Ishikawa (cell line): ENCODE data around the gene C5.

Source experiments
- CEBPB ChIP-seq: IDR thresholded peaks from 2 replicates; pipeline ENCODE4 v1.6.1; 2012
- CREB1 ChIP-seq: IDR thresholded peaks from 2 replicates; pipeline ENCODE4 v1.6.1; 2012; ENCODE audit warnings: low read depth
- EGR1 ChIP-seq: IDR thresholded peaks from 2 replicates; pipeline ENCODE4 v1.6.1; 2012
- EP300 ChIP-seq: IDR thresholded peaks from 2 replicates; pipeline ENCODE4 v1.6.1; 2012; ENCODE audit warnings: borderline replicate concordance
- FOXM1 ChIP-seq: IDR thresholded peaks from 2 replicates; pipeline ENCODE4 v1.6.1; 2012; ENCODE audit warnings: low read depth, borderline replicate concordance
- MAX ChIP-seq: IDR thresholded peaks from 2 replicates; pipeline ENCODE4 v1.6.1; 2012
- RAD21 ChIP-seq: IDR thresholded peaks from 2 replicates; pipeline ENCODE4 v1.6.1; 2012; ENCODE audit warnings: low read depth
- TCF12 ChIP-seq: IDR thresholded peaks from 2 replicates; pipeline ENCODE4 v1.6.1; 2012; ENCODE audit warnings: low read depth
- TEAD4 ChIP-seq: IDR thresholded peaks from 2 replicates; pipeline ENCODE4 v1.6.1; 2012
- USF1 ChIP-seq: IDR thresholded peaks from 2 replicates; pipeline ENCODE4 v1.6.1; 2012
- YY1 ChIP-seq: IDR thresholded peaks from 2 replicates; pipeline ENCODE4 v1.6.1; 2012; ENCODE audit warnings: low read depth
- ZBTB7A ChIP-seq: IDR thresholded peaks from 2 replicates; pipeline ENCODE4 v1.6.1; 2012; ENCODE audit warnings: low read depth
- TF ChIP-seq, protein P1 (sequence below): IDR thresholded peaks from 2 replicates; pipeline ENCODE4 v1.6.1; 2012; ENCODE audit warnings: low read depth, mild to moderate bottlenecking

DNA sequence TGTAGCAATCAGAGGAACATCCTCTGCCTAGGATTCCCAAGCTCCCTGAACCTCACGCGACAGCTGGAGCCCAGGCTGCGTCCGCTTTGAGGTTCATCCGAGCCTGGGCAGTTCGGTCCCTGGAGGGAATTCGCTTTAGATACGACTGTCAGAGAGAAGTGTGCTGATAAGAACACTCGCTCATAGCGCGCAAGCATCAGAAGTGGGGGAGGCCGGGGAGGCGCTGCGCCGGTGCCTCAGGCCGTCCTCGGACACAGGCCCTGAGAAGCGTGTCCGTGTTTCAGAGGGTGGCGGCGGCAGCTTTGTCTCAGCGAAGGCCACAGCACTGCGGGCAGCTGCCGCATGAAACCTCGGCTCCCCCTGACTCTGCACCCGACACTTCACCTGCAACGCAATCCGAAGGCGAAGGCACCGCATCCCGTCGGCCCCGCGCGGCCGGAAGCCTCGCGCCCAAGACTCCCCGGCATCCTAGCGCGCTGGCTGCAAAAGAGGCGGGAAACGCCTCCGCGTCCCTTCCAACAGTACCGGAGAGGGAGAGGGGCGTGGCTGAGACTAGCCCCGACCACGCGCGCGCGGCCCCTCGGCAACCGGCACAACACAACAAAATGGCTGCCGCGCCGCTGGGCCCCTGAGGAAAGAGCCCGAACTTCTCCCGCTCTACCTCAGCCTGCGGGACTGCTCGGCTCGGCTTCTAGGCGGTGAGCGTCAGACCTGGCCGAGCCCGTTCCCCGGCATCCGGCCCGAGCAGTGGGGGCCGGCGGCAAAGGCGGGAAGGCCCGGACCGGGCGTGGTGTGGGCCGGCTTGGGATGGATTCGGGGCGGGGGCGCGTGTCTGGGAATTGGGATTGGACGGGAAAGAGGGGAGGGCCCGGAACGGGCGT is 24.5 kb upstream of the C5 start, which contains the start of gene CNTRL:
- TF ChIP-seq USF1: peak; percentile 48
- TF ChIP-seq, protein P1, sequence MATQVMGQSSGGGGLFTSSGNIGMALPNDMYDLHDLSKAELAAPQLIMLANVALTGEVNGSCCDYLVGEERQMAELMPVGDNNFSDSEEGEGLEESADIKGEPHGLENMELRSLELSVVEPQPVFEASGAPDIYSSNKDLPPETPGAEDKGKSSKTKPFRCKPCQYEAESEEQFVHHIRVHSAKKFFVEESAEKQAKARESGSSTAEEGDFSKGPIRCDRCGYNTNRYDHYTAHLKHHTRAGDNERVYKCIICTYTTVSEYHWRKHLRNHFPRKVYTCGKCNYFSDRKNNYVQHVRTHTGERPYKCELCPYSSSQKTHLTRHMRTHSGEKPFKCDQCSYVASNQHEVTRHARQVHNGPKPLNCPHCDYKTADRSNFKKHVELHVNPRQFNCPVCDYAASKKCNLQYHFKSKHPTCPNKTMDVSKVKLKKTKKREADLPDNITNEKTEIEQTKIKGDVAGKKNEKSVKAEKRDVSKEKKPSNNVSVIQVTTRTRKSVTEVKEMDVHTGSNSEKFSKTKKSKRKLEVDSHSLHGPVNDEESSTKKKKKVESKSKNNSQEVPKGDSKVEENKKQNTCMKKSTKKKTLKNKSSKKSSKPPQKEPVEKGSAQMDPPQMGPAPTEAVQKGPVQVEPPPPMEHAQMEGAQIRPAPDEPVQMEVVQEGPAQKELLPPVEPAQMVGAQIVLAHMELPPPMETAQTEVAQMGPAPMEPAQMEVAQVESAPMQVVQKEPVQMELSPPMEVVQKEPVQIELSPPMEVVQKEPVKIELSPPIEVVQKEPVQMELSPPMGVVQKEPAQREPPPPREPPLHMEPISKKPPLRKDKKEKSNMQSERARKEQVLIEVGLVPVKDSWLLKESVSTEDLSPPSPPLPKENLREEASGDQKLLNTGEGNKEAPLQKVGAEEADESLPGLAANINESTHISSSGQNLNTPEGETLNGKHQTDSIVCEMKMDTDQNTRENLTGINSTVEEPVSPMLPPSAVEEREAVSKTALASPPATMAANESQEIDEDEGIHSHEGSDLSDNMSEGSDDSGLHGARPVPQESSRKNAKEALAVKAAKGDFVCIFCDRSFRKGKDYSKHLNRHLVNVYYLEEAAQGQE: no peak
- peak; percentile 53; the same call in 1 of the 2 replicates for TF ChIP-seq ZBTB7A
- no peak for TF ChIP-seq CREB1
- peak; percentile 100 for TF ChIP-seq MAX
- TF ChIP-seq TCF12: peak; percentile 66
- TF ChIP-seq YY1: peak; percentile 93
- no peak for TF ChIP-seq EP300
- peak; percentile 26; the same call in 1 of the 2 replicates for TF ChIP-seq TEAD4
- no peak for TF ChIP-seq RAD21
- TF ChIP-seq EGR1: peak; percentile 85
- TF ChIP-seq FOXM1: peak; percentile 36; the same call in 1 of the 2 replicates
- TF ChIP-seq CEBPB: no peak
